Spleen (tissue), 7 donors: ENCODE measurements around the gene LRRC4C.

Source experiments
- POLR2AphosphoS5 ChIP-seq, 3 donors: sonication (generic); formaldehyde crosslinking; IDR thresholded peaks; one replicate each; pipeline ENCODE4 v1.5.1; 2017; ENCODE audit warnings: antibody characterized with exemption in 3 of 3
- TF ChIP-seq, protein P1 (sequence below), 11 experiments: fragments of 200-600 bp in 7 of 11; fragments of 450-650 bp in 4 of 11; sonication (generic) in 4 of 11; IDR thresholded peaks in 8 of 11; conservative IDR thresholded peaks in 3 of 11; 1 replicate in 7 of 11; 2 replicates in 4 of 11; pipeline versions ENCODE4 v1.4.0 to v1.8.0; 2016 to 2021; ENCODE audit warnings: antibody characterized with exemption in 11 of 11, inconsistent platforms in 4 of 11, mild to moderate bottlenecking in 1 of 11
- donor health status: DM: no; HTN: no; CAD: no; lungs with moderate emphysema.
- donor health status: DM: no; HTN: no; CAD: no.
- donor health status: DM: no; HTN: no; CAD: no.

DNA sequence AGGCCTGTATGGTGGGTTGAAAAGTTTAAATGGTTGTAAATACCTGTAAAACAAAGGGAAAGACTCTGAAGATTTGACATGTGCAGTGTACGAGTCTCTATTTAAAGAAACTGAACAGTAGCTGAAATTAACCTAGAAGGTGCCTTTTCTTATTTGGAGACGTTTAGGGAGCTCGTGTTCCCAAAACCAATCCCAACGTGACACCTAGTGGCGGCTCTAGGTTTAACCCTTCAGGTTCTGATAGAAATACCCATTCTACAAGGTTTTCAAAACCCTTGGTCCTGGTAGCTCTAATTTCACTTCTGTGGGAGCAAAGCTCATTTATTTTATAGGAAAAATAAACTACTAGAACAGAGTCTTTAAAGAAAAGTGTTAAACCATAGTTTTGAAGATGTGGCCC lies 258.3 kb downstream of the LRRC4C start:
- TF ChIP-seq, protein P1, sequence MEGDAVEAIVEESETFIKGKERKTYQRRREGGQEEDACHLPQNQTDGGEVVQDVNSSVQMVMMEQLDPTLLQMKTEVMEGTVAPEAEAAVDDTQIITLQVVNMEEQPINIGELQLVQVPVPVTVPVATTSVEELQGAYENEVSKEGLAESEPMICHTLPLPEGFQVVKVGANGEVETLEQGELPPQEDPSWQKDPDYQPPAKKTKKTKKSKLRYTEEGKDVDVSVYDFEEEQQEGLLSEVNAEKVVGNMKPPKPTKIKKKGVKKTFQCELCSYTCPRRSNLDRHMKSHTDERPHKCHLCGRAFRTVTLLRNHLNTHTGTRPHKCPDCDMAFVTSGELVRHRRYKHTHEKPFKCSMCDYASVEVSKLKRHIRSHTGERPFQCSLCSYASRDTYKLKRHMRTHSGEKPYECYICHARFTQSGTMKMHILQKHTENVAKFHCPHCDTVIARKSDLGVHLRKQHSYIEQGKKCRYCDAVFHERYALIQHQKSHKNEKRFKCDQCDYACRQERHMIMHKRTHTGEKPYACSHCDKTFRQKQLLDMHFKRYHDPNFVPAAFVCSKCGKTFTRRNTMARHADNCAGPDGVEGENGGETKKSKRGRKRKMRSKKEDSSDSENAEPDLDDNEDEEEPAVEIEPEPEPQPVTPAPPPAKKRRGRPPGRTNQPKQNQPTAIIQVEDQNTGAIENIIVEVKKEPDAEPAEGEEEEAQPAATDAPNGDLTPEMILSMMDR (IDR thresholded peaks at IDR 0.05 in 8 of 11, conservative IDR thresholded peaks at IDR 0.05 in 3 of 11): peak in 1 of 11 experiments; percentile 17
- no peak for TF ChIP-seq POLR2AphosphoS5 (IDR thresholded peaks at IDR 0.05)
